Progenitor cell of endocrine pancreas (in vitro differentiated cells): Measurements from ENCODE around the gene MARF1. TPM values are rescaled to one million over a fixed set of nuclear protein-coding genes. Genes with fewer than 3 reads are reported as not detected.
"Not testable (repeated sequence)": the region's sequence is repeated elsewhere in the genome, so short reads cannot be mapped to it uniquely, and the experiment has no call there.

ENCODE experiments used
- DNase-seq: peaks from one replicate; pipeline ENCODE4 v3.0.0; 2021; ENCODE audit warnings: low spot score; ENCODE audit not compliant: unreplicated experiment
- H3K27ac Mint-ChIP-seq: 2 replicates; pipeline ENCODE4 v1.8.0; 2021; ENCODE audit warnings: mild to moderate bottlenecking, moderate library complexity, mixed read lengths
- H3K27me3 Mint-ChIP-seq: 2 replicates; pipeline ENCODE4 v1.8.0; 2021; ENCODE audit warnings: mixed read lengths
- H3K36me3 Mint-ChIP-seq: 2 replicates; pipeline ENCODE4 v1.8.0; 2022; ENCODE audit warnings: mixed read lengths; ENCODE audit not compliant: insufficient read depth
- H3K4me1 Mint-ChIP-seq: 2 replicates; pipeline ENCODE4 v1.8.0; 2021; ENCODE audit warnings: low read depth, mixed read lengths
- H3K4me3 Mint-ChIP-seq: 2 replicates; pipeline ENCODE4 v1.8.0; 2021; ENCODE audit warnings: low read depth, mild to moderate bottlenecking, moderate library complexity, mixed read lengths
- H3K9me3 Mint-ChIP-seq: 2 replicates; pipeline ENCODE4 v1.8.0; 2021; ENCODE audit warnings: low read depth, mixed read lengths
- CTCF ChIP-seq: fragments of 200-600 bp; sonication (generic); IDR thresholded peaks from one replicate; pipeline ENCODE4 v1.5.0; 2021; ENCODE audit warnings: antibody characterized with exemption, mild to moderate bottlenecking; ENCODE audit not compliant: unreplicated experiment
- total RNA-seq: library from RNA; stranded (reverse); gene quantifications from 2 replicates; pipeline ENCODE4 v1.2.1, GENCODE V29; 2021

Gene MARF1
- total RNA-seq, 1 donor from 2014 or later: 71.9 TPM

DNA sequence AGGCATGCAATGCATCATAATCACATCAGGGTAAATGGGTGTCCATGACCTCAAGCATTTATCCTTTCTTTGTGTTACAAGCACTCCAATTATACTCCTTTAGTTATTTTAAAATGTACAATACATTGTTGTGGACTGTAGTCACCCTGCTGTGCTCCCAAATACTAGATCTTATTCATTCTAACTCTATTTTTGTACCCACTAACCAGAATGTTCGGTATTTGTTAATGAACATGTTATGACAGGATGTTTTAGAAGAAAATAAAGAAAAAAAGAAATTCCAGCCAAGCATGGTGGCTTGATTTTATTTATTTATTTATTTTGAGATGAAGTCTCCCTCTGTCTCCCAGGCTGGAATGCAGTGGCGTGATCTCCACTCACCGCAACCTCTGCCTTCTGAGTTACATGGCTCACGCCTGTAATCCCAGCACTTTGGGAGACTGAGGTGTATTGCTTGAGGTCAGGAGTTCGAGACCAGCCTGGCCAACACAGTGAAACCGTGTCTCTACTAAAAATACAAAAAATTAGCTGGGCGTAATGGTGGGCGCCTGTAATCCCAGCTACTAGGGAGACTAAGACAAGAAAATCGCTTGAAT lies 5.3 kb upstream of the MARF1 start:
- DNase-seq: no peak
- Mint-ChIP-seq H3K27me3 (no peaks in the 10 kb centered on the region), H3K4me3 (no peak overlapping the region), H3K36me3 (no peaks in the 10 kb centered on the region), H3K27ac (no peak overlapping the region), H3K4me1 (peaks cover 10% of the 10 kb centered on the region), H3K9me3 (no peaks in the 10 kb centered on the region)
- no peak for TF ChIP-seq CTCF

DNA sequence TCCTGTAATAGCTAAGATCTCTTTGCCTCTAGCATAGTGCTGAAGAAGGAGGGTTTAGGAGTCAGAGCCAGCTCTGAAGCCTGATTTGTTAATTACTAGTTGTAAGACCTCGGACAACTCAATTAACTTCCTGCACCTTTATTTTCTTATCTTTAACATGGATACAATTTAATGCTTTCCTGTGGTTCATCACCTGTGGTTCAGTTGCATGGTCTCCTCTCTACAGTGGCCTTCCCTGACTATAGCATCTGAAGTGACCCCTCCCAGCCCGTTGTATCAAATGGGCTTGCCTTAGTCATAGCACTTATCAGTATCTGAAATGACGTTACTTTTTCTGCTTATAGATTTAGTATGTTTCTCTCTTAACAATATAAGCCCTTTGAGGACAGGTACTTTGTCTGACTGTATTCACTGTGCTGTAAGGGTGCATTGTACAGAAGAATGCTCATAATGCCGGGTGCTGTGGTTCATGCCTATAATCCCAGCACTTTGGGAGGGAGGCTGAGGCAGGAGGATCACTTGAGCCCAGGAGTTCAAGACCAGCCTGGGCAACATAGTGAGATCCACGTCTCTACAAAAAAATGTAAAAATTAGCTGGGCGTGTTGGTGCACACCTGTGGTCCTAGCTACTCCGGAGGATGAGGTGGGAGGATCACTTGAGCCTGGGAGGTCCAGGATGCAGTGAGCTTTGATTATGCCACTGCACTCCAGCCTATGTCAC lies 4.5 kb upstream of the MARF1 start:
- Mint-ChIP-seq H3K9me3 (no peaks in the 10 kb centered on the region), H3K36me3 (no peaks in the 10 kb centered on the region), H3K4me1 (peaks cover 10% of the 10 kb centered on the region), H3K27me3 (no peaks in the 10 kb centered on the region), H3K27ac (no peak overlapping the region), H3K4me3 (no peak overlapping the region)
- DNase-seq: no peak
- TF ChIP-seq CTCF: no peak

DNA sequence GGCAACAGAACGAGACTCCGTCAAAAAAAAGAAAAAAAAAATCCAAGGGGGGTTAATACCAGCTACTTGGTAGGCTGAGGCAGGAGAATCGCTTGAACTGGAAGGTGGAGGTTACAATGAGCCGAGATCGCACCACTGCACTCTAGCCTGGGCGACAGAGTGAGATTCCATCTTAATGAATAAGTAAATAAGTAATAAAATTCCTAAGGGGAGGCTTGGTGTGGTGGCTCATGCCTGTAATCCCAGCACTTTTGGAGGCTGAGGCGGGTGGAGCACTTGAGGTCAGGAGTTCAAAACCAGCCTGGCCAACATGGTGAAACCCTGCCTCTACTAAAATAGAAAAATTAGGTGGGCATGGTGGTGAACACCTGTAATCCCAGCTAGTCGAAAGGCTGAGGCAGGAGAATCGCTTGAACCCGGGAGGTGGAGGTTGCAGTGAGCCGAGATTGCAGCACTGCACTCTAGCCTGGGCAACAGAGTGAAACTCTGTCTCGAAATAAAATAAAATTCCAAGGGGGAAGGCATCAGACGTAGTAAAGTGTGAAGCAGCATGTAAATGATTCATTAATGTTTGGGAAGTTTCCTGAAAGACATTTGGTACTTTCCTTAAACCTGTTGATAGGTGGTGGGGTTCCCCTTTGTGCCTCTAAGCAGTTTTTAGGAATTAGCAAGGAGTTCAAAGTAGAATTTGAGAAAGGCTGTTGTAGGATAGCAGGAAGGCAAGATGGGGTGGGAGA lies 3.8 kb upstream of the MARF1 start:
- H3K4me1 Mint-ChIP-seq: peaks cover 16% of the 10 kb centered on the region
- H3K36me3 Mint-ChIP-seq, DNase-seq, H3K27me3 Mint-ChIP-seq, H3K4me3 Mint-ChIP-seq, H3K9me3 Mint-ChIP-seq, H3K27ac Mint-ChIP-seq: not testable (repeated sequence)

GRCh38 chr16:15644962-15645465 lies 2.1 kb upstream of the MARF1 start:
- not testable (repeated sequence) for H3K36me3 Mint-ChIP-seq, H3K9me3 Mint-ChIP-seq, H3K4me3 Mint-ChIP-seq, H3K27ac Mint-ChIP-seq, DNase-seq, H3K27me3 Mint-ChIP-seq
- peaks cover 19% of the 10 kb centered on the region for H3K4me1 Mint-ChIP-seq

DNA sequence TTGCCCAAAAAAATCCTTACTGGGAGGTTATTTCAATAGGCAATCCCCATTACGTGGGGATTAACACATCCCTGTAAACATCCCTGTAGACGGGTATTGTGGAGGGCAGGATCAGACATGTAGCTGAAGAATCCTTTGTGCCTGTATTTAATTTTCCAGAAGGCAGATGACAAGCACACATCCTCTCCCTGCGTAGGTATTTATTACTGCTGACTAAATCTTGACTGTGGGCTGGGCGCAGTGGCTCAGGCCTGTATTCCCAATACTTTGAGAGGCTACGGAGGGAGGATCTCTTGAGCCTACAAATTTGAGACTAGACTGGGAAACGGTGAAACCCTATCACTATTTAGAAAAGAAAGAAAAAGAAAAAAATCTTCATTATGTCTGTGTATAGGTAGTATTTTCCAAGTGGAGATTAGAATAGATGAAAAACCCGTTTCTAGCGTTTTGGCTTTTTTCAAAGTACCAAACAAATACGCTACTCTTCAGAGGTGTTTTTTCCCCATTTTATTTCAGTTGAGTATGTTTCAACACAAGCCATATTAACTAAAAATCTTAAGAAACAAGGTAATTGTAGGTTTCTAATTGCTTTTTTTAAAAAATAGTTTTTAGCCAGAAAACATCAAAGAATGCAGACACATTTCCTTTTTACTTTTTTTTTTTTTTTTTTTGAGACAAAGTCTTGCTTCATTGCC lies 1.5 kb upstream of the MARF1 start:
- Mint-ChIP-seq H3K9me3 (no peaks in the 10 kb centered on the region), H3K4me3 (peak overlapping the region; percentile 79), H3K27me3 (no peaks in the 10 kb centered on the region), H3K36me3 (no peaks in the 10 kb centered on the region), H3K27ac (peak overlapping the region; percentile 98), H3K4me1 (peaks cover 17% of the 10 kb centered on the region)
- no peak for DNase-seq
- TF ChIP-seq CTCF: no peak

GRCh38 chr16:15643946-15644250 lies 944 bp upstream of the MARF1 start:
- Mint-ChIP-seq H3K27ac (peak overlapping the region; percentile 98), H3K36me3 (no peaks in the 10 kb centered on the region), H3K27me3 (no peaks in the 10 kb centered on the region), H3K4me3 (peak overlapping the region; percentile 79), H3K9me3 (no peaks in the 10 kb centered on the region), H3K4me1 (peaks cover 17% of the 10 kb centered on the region)
- no peak for DNase-seq
- no peak for TF ChIP-seq CTCF
